Memory B cell (primary cell): Measurements from ENCODE around the gene SLC6A5.
A peak's percentile ranks its signal among the peaks of the same experiment; 100 is the strongest.

Experiments used
- ATAC-seq: fragments of 150-1000 bp; cut with Tn5 transposase; 2 replicates; pipeline ENCODE4 v1.10.0; 2021; ENCODE audit warnings: low read depth, mild to moderate bottlenecking, moderate library complexity
- DNase-seq, 2 donors: peaks; one replicate each; pipeline ENCODE4 v3.0.0; 2022; ENCODE audit warnings: low spot score in 2 of 2
- H3K27ac Mint-ChIP-seq: one replicate; pipeline ENCODE4 v1.8.0; 2022; ENCODE audit warnings: mild to moderate bottlenecking, moderate library complexity, mixed read lengths
- H3K27me3 Mint-ChIP-seq: one replicate; pipeline ENCODE4 v1.8.0; 2022; ENCODE audit warnings: mixed read lengths
- H3K36me3 Mint-ChIP-seq: one replicate; pipeline ENCODE4 v1.8.0; 2022; ENCODE audit warnings: mild to moderate bottlenecking, mixed read lengths
- H3K4me1 Mint-ChIP-seq: one replicate; pipeline ENCODE4 v1.8.0; 2022; ENCODE audit warnings: mixed read lengths
- H3K4me3 Mint-ChIP-seq: one replicate; pipeline ENCODE4 v1.8.0; 2022; ENCODE audit warnings: mild to moderate bottlenecking, moderate library complexity, mixed read lengths
- H3K9me3 Mint-ChIP-seq: one replicate; pipeline ENCODE4 v1.8.0; 2022; ENCODE audit warnings: mixed read lengths

The SLC6A5 gene

DNA sequence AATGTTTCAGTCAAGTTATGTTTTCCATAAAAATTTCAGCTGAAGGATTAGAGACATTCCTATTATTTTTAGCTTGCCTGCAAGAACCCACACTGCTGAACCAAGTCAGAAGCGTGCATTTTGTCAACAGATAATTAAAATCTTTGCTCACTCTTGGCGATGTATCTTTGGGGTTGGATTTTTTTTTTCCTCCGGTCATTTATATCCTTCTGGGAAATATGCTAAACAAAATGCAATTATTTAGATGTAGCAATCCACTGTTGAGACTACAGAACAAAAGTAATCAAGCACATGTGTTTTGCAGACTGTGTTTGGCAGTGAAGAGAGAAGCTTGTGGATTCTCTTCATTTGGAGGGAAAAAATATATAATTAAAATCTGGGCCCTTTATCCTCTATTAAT is 54.6 kb downstream of the SLC6A5 start:
- no peaks in the 10 kb centered on the region for H3K36me3 Mint-ChIP-seq
- no peak for DNase-seq
- H3K4me1 Mint-ChIP-seq, result no peaks in the 10 kb centered on the region
- H3K4me3 Mint-ChIP-seq, result no peak overlapping the region
- H3K27me3 Mint-ChIP-seq, result peaks cover 9% of the 10 kb centered on the region
- no peak for ATAC-seq
- no peak overlapping the region for H3K27ac Mint-ChIP-seq
- H3K9me3 Mint-ChIP-seq, result no peaks in the 10 kb centered on the region

DNA sequence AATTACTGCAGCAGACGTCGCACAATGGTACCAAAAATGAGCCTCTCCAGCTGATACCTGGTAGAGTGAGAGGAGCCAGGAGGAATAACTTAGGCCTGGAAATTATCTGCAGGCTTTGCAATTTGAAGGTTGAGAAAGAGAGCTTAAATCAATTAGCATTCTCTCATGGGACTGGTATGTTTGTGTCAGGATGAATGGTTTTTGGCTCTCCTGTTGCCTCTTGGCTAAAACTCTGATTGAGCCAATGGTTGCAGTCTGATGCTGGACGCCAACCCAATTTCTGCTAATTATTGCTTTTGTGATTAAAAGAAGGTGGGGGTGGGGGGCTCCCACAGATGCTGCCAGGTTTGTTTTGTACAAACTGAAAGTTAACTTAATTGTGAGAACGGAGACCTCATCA is 57.5 kb downstream of the SLC6A5 start:
- ATAC-seq (no peak), DNase-seq (no peak)
- no peak overlapping the region for H3K4me3 Mint-ChIP-seq
- H3K4me1 Mint-ChIP-seq, result no peaks in the 10 kb centered on the region
- H3K27me3 Mint-ChIP-seq, result peaks cover 8% of the 10 kb centered on the region
- peaks cover 1% of the 10 kb centered on the region for H3K9me3 Mint-ChIP-seq
- H3K27ac Mint-ChIP-seq, result no peak overlapping the region
- no peaks in the 10 kb centered on the region for H3K36me3 Mint-ChIP-seq

DNA sequence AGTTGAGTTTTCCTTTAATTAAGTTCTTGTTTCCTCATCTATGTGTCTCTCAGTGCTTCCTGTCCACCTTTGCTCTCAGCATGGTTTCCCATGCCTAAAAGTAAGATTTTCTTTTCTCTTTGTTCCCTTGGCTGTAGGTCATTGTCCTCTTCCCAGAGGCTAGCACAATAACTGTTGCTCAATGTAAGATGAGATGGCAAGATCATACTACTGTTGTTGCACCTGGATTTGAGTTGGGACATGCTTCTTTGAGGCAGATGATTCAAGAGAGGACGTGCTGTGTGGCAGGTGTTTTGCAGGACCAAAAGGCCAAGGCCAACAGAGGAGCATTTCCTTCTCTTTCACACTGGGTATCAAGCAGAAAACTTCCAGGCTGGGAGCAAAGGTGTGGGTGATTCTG is 58.7 kb downstream of the SLC6A5 start:
- peaks cover 6% of the 10 kb centered on the region for H3K27me3 Mint-ChIP-seq
- H3K4me3 Mint-ChIP-seq, result no peak overlapping the region
- DNase-seq (no peak), ATAC-seq (no peak)
- H3K36me3 Mint-ChIP-seq, result no peaks in the 10 kb centered on the region
- peaks cover 6% of the 10 kb centered on the region for H3K9me3 Mint-ChIP-seq
- no peak overlapping the region for H3K27ac Mint-ChIP-seq
- H3K4me1 Mint-ChIP-seq, result no peaks in the 10 kb centered on the region

DNA sequence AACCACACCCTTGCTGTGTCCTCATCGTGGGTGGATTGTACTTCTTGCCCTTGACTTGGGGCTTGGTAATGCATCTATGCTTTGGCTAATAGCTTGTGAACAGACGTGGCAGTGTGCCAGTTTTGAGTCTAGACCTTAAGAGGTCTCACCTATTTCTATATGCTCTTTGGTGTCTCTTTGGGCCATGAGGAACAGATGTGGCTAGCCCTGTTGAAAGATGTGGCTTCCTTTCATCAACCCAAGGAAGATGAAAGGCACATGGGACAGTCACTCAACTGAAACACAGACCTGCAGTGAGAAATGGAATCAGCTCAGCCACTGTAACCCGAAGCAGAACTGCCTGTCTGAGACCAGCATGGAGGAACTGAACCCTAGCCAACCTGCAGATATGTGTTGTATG is 62.0 kb downstream of the SLC6A5 start:
- Mint-ChIP-seq H3K27me3 (peaks cover 7% of the 10 kb centered on the region), H3K4me1 (no peaks in the 10 kb centered on the region), H3K9me3 (peaks cover 6% of the 10 kb centered on the region), H3K4me3 (no peak overlapping the region), H3K36me3 (no peaks in the 10 kb centered on the region), H3K27ac (no peak overlapping the region)
- ATAC-seq (no peak), DNase-seq (no peak)

DNA sequence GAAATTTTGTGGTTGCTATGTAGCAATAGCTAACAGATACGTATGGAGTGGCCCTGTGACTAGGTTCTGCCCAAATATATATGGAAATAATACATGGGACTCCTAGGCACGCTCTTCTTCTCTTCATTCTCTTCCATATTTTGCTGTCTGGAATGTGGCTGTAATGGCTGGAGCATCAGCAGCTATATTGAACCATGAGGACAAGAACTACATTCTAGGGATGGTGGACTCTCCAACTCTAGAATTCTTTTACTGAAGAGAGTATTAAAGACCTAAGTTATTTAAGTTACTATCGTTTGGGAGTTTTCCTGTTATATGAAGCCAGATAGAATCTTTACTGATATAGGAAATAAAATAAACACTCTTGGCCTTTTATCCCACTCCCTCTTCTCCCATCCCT is 62.4 kb downstream of the SLC6A5 start:
- Mint-ChIP-seq H3K27ac (no peak overlapping the region), H3K4me3 (no peak overlapping the region), H3K9me3 (peaks cover 6% of the 10 kb centered on the region), H3K27me3 (peaks cover 6% of the 10 kb centered on the region), H3K36me3 (no peaks in the 10 kb centered on the region), H3K4me1 (no peaks in the 10 kb centered on the region)
- DNase-seq (no peak), ATAC-seq (no peak)

DNA sequence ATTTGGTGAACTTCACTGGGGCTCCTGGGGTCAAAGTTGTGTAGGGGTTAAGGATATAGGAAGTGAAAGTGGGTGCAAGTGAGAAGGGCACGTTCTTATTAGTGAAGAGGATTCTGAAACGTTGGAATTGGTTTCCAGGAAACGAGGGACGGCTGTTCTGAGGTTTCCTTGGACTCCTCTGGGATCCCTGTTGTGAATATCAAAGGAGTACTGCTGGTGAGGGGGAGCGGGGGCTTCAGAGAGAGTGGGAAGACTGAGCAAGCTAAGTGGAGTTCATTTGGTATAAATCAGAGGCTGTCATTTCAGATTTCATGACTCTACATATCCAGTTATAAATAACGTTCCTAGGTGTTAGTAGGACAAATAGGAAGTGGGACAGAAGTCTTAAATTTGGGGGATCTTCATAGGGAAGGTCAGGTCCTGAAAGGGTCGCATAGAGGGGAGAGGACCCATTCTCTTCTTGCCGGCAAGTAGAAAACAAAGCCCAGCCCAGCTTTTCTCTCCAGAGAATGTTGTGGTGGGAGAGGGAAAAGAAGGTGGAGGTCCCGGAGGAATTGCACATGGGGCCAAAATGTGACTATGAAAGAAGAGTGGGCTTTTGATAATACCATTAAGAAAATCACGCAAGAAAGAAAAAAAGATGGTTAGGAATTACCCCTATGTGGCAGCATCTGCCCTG is 68.9 kb downstream of the SLC6A5 start:
- no peak for ATAC-seq
- no peak overlapping the region for H3K27ac Mint-ChIP-seq
- DNase-seq, result no peak
- no peaks in the 10 kb centered on the region for H3K9me3 Mint-ChIP-seq
- no peaks in the 10 kb centered on the region for H3K36me3 Mint-ChIP-seq
- H3K27me3 Mint-ChIP-seq, result peaks cover 28% of the 10 kb centered on the region
- H3K4me3 Mint-ChIP-seq, result no peak overlapping the region
- H3K4me1 Mint-ChIP-seq, result peaks cover 6% of the 10 kb centered on the region

DNA sequence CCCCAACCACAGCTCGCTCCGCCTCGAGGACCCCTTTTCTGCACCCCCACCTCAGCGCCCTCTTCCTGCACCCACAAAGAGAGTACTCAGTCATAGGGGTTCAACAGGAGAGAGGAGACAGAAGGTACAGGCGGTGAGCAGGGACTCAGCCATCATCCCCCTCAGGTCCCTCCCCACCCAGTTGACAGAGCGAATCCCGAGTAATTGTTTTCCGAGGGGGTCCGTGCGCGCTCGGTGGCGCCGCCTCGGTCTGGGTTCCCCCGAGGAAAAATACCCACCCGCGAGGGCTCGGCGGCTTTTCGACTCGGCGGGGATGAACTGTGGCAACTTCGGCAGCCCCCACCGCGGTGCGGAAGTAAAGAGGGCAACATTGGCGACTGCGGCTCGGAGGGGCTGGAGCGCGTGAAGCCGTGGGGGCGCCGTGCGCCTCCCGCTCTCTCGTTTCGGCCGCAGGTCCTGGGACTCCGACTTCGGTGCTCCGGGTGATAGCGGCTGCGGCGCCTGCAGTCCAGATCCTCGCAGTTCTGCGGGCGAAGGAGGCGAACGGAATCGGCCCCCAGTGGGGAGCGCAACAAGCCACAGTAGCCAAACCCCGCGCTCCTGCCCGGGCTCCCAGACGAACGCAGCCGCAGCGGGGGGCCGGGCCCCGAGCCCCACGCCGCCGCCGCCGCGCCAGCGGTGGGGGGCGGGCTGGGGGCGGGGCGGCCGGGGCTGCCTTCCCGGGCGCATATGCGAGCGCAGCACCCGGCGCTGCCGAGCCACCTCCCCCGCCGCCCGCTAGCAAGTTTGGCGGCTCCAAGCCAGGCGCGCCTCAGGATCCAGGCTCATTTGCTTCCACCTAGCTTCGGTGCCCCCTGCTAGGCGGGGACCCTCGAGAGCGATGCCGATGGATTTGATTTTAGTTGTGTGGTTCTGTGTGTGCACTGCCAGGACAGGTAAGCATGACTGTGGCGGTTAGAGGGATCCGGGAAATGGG is 69.7 kb downstream of the SLC6A5 start, which contains the start of gene NELL1:
TSS of gene NELL1 (plus strand) at position 743 of the 976 bp plus-strand sequence.
- Mint-ChIP-seq H3K27me3 (peaks cover 28% of the 10 kb centered on the region), H3K27ac (no peak within 1 kb of the TSS), H3K36me3 (no peaks in the 10 kb centered on the region), H3K9me3 (no peaks in the 10 kb centered on the region), H3K4me1 (peaks cover 6% of the 10 kb centered on the region), H3K4me3 (peak within 1 kb of the TSS; percentile 9)
- no peak for DNase-seq
- no peak for ATAC-seq

DNA sequence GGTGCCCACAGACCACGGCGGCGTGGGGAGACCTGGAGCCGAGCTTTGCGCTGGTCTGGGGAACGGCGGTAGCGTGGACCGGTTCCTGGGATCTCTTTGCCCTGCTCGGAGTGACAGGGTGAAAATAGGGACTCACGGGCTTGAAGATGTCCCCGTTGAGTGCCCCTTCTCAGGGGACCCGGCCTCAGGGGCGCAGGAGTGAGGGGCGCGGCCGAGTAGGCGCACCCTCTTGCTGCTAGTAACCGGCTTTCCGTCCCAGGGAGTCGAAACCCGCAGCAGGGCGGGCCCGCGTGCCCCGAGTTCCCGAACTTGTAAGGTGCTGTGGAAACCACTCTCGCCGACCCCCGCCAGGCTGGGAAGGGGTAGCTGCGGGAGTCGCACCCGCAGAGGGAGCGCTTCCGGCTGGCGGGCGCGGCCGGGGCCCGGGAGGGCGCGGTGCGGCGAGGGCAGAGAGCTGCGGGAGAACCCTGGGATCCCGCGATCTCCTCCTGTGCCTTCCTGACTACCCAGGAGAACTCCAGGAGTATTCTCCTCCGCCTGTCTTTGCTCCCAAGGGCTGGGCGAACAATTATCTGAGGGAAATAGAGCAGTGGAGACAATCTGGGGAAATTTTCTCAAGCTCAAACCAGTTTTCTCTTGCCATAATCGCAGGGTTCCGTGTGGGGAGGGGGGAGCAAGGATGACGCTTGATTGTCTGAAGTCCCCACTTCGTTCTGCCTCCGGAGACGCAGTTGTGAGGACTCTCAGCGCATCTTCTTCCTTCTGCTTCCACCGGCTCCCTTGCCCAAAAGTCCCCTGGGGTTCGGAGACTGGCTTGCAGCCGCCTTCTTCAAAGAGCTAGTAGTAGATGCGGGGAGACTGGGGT is 70.6 kb downstream of the SLC6A5 start:
- H3K27ac Mint-ChIP-seq, result no peak overlapping the region
- no peaks in the 10 kb centered on the region for H3K9me3 Mint-ChIP-seq
- H3K4me3 Mint-ChIP-seq, result no peak overlapping the region
- H3K27me3 Mint-ChIP-seq, result peaks cover 27% of the 10 kb centered on the region
- ATAC-seq (no peak), DNase-seq (no peak)
- H3K36me3 Mint-ChIP-seq, result no peaks in the 10 kb centered on the region
- peaks cover 6% of the 10 kb centered on the region for H3K4me1 Mint-ChIP-seq

DNA sequence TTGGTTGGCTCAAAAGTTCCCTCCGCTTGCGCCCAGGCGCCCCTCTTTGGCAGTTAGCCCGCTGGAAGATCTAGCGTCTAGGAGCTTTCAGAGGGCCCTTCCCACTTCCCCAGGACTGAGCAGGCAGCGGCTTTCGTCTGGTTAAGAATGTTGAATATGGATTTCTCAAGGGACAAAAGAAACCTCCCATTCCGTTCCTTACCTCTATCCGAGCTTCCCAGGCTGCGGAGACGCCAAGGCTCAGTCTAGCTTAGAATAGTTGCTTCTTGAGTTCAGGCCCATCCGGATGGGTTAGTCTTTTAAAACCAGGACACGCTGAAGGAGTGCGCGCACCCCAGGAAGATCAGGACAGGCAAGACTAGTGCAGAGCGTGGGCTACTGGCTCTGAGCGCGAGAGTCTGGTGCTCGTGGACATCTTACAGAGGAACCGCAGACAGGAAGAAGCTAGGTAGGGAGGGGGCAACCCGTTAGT is 71.6 kb downstream of the SLC6A5 start:
- H3K4me1 Mint-ChIP-seq, result peaks cover 6% of the 10 kb centered on the region
- no peak overlapping the region for H3K4me3 Mint-ChIP-seq

DNA sequence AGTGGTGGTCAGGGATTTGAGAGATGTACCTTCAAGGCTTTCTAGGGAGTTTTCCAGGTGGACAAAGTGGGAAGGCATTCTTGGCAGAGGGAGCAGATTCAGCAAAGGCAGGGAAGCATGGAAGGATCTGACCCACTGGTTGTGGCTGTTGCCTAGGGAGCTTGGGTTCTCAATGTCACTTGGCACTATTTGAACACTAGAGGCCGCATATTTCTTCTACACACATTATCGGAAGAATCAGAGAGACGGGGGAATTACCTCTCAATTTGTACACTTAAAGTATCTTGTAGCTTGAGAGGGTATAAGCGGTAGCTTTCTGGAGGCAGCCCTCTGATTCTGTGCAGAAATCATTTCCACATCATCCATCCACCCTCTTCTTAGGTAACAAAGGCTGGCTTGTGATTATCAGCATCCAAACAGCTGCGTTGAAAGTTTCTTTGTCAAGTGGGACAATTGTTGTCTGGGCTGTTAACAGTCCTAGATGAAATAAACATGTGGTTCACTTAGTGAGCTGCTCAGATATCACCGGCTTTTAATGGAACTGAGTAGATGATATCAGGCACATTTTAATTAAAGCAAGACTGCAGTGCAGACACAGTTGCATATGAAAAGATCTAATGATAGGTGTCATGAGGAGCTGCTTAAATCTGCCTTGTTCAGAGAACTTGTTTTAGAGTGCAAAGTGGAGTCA is 72.6 kb downstream of the SLC6A5 start:
- H3K27ac Mint-ChIP-seq, result no peak overlapping the region
- peaks cover 25% of the 10 kb centered on the region for H3K27me3 Mint-ChIP-seq
- DNase-seq (no peak), ATAC-seq (no peak)
- H3K4me3 Mint-ChIP-seq, result no peak overlapping the region
- H3K9me3 Mint-ChIP-seq, result no peaks in the 10 kb centered on the region
- peaks cover 6% of the 10 kb centered on the region for H3K4me1 Mint-ChIP-seq
- H3K36me3 Mint-ChIP-seq, result no peaks in the 10 kb centered on the region

More for the DNA sequence above, 71.6 kb downstream of the SLC6A5 start:
- DNase-seq (no peak), ATAC-seq (no peak)
- Mint-ChIP-seq H3K27ac (no peak overlapping the region), H3K36me3 (no peaks in the 10 kb centered on the region), H3K27me3 (peaks cover 25% of the 10 kb centered on the region), H3K9me3 (no peaks in the 10 kb centered on the region)

DNA sequence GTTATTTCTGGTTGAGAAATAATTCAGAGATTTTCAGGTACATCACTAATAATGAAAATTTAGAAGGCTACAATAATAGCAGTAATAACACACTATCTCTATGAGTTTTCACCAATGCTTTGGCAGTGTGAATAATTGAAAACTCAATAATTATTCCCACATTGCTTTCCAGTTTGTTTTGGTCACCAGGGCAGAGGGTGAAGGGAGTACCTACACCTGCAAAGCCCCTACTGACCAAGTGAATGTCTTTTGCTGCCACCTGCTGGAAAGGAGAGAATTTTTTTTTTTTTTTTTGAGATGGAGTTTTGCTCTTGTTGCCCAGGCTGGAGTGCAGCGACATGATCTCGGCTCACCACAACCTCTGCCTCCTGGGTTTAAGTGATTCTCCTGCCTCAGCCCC is 73.2 kb downstream of the SLC6A5 start:
- Mint-ChIP-seq H3K27ac (no peak overlapping the region), H3K4me3 (no peak overlapping the region), H3K4me1 (peaks cover 6% of the 10 kb centered on the region), H3K27me3 (peaks cover 25% of the 10 kb centered on the region), H3K9me3 (no peaks in the 10 kb centered on the region), H3K36me3 (no peaks in the 10 kb centered on the region)
- ATAC-seq (no peak), DNase-seq (no peak)

DNA sequence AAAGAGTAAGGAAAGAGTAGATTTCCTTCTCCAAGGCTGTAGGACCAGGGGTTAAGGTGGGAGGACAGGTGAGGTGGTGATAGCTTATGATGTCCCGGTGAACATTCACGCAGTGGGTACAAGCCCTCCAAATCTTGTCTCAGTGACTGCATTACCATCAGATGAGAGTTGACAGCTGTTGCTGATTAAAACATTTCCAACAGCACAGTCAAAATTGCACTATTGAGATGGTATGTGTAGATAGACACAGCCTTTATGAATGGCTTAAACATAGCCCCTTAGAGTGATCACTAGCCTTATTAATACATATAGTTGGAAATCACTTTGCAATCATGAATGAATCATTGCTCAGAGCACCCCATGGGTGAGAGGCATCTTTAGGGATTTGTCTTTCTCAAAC is 77.2 kb downstream of the SLC6A5 start:
- no peak overlapping the region for H3K4me3 Mint-ChIP-seq
- H3K4me1 Mint-ChIP-seq, result no peaks in the 10 kb centered on the region
- ATAC-seq, result no peak
- H3K27ac Mint-ChIP-seq, result no peak overlapping the region
- DNase-seq, result no peak
- peaks cover 7% of the 10 kb centered on the region for H3K27me3 Mint-ChIP-seq
- no peaks in the 10 kb centered on the region for H3K36me3 Mint-ChIP-seq
- no peaks in the 10 kb centered on the region for H3K9me3 Mint-ChIP-seq

DNA sequence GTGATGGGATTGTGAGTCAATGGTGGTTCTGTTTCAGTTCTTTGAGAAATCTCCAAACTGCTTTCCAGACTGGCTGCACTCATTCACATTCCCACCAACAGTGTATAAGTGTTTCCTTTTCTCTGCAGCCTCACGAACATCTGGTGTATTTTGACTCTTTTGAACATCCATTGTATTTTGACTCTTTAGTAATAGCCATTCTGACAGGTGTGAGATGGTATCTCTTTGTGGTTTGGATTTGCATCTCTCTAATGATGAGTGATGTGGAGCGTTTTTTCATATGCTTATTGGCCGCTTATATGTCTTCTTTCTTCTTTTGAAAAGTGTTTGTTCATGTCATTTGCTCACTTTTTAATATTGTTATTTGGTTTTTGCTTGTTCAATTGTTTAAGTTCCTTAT is 89.4 kb downstream of the SLC6A5 start:
- H3K4me3 Mint-ChIP-seq, result no peak overlapping the region
- ATAC-seq, result no peak

More for the DNA sequence above, 89.4 kb downstream of the SLC6A5 start:
- DNase-seq, result no peak
- Mint-ChIP-seq H3K36me3 (no peaks in the 10 kb centered on the region), H3K27ac (no peak overlapping the region), H3K9me3 (no peaks in the 10 kb centered on the region), H3K27me3 (no peaks in the 10 kb centered on the region), H3K4me1 (no peaks in the 10 kb centered on the region)
